ENCODE measurements around the gene DNAH3.
A peak's percentile ranks its signal among the peaks of the same experiment; 100 is the strongest.
"Not testable (repeated sequence)": the region's sequence is repeated elsewhere in the genome, so short reads cannot be mapped to it uniquely, and the experiment has no call there.

The DNAH3 gene

GRCh38 chr16:21166561-21166961, 15.9 kb upstream of the DNAH3 start:
- no peak for DNase-seq

GRCh38 chr16:21164521-21165168, 14.0 kb upstream of the DNAH3 start:
- no peak for DNase-seq

DNA sequence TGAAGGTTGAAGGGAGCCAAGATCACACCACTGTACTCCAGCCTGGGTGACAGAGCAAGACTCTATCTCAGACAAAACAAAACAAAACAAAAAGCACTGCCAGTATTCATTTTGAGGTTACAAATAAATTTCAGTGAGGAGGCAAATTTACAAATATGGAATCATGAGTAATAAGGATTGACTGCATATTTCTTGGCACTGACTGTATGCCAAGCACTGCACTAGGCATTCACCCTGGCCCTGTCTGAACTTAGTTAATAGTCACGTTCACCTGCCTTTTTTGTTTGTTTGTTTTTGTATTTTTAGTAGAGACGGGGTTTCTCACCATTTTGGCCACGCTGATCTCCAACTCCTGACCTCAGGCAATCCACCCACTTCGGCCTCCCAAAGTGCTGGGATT, 12.9 kb upstream of the DNAH3 start:
- DNase-seq, result no peak

DNA sequence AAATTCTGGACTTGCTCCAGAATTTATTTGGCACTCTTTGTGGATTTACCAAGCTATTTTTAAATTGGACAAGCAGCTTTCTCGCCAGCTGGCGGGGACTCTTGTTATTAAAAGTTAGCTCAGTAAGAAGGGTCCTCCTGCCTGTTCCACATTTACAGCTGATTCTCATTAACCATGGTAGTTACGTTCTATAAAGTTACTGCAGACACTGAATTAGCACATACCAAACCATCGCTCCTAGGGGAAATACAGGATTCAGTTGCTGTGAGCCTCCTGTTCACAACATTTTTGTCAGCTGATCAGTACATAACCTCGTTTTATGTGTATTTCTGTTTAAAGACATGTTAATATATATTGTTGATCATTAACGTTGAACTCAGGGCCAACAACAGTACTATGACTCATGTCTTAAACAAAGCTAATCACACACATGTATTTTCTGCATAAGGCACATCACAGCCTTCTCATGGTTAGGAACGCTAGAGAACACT, 12.1 kb upstream of the DNAH3 start:
- DNase-seq, result no peak

- no peak for DNase-seq
These were observed 10.6 kb upstream of the DNAH3 start for GRCh38 chr16:21161211-21161610.

- DNase-seq, result no peak
These were observed 9.6 kb upstream of the DNAH3 start for GRCh38 chr16:21160276-21160675.

DNA sequence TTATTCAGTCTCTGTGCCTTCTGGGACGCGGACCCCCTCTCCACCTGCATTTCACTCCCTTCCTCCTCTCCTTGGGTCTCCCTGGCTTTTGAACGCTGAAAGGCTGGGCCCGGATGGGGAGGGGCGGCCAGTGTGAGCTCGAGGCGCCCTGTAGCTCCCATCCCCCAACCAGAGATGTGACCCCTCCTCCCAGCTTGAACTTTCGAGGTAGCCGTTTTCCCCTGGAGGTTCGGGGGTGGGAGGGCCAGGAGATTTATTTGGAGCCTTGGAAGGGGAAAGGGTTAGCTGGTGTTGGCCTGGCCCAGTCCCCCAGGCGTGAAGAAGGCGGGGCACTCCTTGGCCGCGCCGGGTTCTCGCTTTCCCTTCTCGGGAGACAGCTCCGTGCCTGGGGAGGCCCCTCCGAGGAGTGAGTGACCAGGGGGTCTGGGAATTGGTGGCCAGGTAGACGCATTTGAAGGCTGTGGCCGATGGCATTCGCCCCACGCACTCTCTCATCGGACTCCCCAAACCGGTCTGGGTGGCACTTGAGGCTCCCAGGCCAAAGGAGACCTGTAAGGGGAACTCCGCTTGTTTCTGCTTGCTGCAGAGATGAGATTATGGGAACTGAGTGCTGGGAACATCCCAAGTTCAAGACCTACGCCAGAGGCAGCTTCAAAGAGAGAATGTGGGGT, 8.8 kb upstream of the DNAH3 start:
- peak in 1 of 4 experiments; percentile 7 for DNase-seq

DNA sequence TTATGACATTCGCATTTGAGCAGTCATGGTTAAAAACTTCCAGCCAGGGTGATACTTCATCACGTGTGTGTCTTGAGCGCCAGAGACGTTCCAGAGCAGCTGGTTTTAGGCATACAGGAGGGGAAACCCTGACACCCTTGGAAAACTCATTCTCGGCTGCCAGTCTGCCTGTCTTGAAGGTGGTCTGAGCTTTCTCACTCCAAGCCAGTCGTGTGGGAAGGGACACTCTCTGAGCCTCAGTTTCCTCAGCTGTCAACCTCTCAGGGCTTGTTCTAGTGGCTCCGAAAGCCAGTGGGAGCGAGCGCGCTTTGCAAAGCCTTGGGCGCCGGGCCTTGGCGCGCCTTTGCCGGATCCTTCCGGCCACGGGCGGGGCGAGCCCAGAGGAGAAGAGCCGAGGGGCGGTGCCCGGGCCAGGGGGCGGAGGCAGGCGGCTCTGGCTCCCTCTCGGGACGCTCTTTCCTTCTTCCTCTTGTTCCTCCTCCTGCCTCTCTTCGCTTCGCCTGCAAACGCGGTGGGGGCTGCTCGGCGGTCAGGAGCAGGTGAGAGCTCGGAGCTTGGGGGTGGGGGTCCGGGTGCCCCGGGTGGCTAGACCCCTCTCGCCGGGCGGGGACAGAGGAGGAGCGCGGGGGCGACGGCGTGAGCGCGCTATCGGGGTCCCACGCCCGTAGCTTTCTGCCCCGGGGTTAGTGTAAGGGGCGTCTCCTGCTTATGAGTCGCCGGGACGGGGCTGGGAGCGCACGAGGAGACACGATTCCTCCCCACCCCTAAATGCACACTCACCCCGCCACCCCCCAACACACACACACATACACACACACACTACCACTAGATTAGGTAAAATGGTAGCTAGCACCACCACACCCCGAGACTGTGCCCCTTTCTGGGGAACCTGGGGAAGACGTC, 7.8 kb upstream of the DNAH3 start, which contains the start of gene LDAF1:
LDAF1 (plus strand) TSS at position 467 of the 903 bp plus-strand sequence. CDS start 2,509 bp downstream, outside the sequence.
- DNase-seq, result peak; percentile 65 to 73 (median 66)

GRCh38 chr16:21157632-21158031, 7.0 kb upstream of the DNAH3 start:
- no peak for DNase-seq

DNA sequence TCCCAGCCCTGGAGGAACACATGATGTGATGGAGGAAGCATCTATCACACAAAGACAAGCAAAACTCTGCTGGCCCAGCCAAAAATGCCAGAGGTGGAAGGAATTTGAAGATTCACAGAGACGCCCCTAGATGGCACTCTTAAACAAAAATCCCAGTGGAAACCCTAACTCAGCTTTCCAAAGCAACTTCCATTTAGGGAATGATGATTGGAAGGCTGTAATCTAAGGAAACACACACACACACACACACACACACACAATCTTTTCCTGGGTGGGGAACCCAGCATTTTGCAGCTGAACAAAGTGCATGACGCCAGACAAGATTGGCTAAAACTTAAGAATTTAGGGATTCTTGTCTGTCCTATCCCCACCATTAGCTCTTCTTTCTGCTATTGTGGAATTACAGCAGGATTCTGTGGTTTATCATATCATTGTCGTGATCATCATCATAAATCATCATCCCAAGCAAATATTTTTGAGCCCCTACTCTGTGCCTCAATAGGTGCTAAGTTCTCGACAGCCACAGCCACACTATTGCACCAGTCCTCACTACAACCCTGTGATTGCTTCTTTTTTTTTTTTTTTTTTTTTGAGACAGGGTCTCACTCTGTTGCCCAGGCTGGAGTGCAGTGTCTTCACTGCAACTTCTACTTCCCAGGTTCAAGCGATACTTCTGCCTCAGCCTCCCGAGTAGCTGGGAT, 6.3 kb upstream of the DNAH3 start:
- no peak for DNase-seq

- not testable (repeated sequence) for DNase-seq
These were observed 5.4 kb upstream of the DNAH3 start for GRCh38 chr16:21156011-21156410.

GRCh38 chr16:21153124-21153729, 2.6 kb upstream of the DNAH3 start:
- not testable (repeated sequence) for DNase-seq

DNA sequence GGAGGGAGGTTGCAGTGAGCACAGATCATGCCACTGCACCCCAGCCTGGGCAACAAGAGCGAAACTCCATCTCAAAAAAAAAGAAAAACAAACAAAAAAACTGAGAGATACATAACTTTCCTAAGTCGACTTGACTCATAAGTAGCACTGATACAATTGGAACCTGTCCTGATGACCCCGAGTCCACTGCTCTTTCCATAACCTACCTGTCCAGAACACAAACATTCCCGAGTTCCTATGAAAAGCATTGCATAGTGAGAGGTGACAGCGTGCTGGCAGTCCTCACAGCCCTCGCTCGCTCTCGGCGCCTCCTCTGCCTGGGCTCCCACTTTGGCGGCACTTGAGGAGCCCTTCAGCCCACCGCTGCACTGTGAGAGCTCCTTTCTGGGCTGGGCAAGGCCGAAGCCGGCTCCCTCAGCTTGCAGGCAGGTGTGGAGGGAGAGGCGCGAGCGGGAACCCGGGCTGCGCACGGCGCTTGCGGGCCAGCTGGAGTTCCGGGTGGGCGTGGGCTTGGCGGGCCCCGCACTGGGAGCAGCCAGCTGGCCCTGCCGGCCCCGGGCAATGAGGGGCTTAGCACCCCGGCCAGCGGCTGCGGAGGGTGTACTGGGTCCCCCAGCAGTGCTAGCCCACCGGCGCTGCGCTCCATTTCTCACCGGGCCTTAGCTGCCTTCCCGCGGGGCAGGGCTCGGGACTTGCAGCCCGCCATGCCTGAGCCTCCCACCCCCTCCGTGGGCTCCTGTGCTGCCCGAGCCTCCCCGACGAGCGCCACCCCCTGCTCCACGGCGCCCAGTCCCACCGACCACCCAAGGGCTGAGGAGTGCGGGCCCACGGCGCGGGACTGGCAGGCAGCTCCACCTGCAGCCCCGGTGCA, 1.7 kb upstream of the DNAH3 start:
- not testable (repeated sequence) for DNase-seq

DNA sequence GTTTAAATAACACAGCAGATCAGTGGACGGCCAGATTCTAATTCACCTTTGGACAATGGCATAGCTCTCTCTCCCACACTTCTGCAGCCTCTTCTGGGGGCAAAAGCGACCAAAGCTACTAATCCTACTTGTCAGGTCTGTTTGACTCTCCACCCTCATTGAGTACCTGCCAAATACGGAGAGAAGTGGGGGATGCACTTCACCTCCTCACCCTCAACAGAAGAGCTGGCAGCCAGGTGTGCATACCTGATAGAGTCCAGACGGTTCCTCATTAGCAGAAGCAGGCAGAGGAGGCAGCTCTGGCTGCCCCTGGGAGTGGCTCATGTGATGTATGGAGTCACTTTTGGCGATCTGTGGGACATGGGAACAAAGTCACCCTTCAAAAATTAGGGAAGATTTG, 4.9 kb downstream of the DNAH3 start:
- no peak for DNase-seq

DNA sequence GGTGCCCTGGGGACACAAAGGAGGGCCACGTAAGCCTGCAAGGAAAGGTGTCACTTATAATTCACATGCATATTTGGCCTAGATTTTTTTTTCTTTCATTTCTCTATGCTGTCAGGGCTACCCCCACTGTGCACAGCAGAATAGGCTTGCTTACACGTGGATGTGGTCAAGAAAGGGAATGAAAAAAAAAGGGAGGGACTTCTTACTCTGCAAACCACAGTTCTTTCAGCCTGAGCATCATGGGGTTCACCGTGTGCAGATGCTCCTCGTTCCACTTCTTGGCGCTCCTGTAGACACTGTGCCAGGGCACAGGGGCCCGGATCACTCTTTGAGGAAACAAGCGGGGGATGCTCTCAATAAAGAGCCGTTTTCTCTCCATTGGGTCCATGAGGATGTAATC, 16.6 kb downstream of the DNAH3 start:
- no peak for DNase-seq

DNA sequence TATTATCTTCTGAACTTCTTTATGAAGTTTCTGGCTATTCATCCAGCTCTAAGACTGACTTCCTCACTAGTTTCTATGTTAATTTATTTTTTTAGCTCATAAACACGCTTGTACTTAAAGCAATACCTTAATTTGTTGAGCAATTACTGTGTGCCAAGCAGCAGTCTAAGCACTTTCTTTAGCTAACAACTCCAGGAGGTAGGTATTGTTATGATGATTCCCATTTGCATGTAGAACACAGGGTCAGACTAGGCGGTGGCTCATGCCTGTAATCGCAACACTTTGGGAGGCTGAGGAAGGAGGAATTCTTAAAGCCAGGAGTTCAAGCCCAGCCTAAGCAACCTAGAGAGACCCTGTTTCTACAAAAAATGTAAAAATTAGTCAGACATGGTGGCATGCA, 19.8 kb downstream of the DNAH3 start:
- no peak for DNase-seq

- no peak for DNase-seq
These were observed 21.7 kb downstream of the DNAH3 start for GRCh38 chr16:21128991-21129390.

DNA sequence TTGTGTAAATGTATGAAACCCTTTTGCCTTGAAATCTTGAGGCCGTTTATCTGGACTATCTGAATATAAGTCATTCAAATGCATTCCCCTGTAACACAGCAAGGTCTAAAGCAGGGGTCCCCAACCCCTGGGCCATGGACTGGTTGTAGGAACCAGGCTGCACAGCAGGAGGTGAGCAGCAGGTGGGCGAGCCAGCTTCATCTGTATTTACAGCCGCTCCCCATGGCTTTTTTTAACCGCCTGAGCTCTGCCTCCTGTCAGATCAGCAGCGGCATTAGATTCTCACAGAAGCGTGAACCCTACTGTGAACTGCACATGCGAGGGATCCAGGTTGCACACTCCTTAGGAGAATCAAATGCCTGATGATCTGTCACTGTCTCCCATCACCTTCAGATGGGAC, 24.1 kb downstream of the DNAH3 start:
- no peak for DNase-seq

DNA sequence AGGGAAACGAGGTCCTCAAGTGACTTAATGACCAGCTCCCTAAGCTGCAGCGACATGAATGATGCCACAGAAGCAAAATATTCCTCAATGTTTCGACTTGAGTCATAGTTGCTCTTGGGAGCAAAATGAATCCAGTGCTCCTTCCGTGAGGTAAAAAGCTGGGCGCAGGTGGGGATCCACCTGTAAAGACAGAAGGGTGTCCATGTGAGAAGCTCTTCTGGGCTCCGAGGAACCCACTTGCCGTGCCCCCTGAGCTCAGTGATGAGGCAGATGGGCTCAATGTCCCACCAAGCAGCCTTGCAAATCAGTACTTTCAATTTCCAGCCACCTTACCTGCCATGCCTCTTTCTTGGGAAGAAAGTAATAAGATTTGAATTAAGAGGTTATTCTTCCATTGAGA, 25.5 kb downstream of the DNAH3 start:
- no peak for DNase-seq

DNA sequence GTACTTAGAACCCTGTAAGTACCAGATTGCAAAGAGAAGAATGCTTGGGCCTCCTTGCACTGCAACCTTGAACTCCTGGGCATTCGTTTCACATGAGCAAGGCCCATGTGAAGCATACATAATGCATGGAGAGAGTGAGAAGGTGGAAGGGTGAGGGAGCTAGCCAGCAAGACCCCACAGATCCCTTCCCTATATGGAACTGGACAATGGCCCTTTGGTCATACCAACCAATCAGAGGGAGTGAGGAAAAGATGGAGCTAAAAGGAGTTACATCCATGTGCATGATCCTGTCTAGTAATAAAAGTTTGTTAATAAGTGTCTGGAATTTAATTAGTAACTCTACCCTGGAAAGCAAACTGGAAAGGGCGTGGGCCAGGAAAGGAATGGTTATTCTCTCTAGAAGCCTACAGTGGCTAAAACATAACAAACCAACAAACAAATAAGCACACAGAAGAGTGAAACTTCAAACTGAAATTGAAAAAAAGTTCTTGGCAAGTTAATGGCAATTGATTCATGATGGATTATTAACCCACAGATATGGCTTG, 29.6 kb downstream of the DNAH3 start:
- DNase-seq, result no peak

DNA sequence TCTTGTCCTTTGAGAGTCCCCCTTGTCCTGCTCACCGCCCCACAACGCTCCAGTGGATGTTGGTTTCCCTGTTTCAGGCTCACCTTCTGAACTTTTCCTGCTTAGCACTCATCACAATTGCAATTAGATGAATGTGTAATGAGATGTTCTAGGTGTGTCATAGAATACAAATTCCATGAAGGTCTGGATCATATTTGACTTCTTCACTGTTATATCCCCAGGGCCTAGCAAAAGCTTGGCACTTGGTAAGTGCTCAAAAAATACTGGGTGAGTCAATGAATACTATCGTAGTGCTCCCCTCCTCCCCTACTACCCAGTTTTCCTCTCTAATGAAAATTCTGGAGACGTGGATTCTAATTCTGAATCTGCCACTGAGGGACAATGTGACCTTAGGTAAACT, 33.1 kb downstream of the DNAH3 start:
- no peak for DNase-seq

All from activated CD4-positive, CD25-positive, alpha-beta regulatory T cell (primary cell).